Suprapubic skin (tissue), 3 donors: ENCODE results near the gene PRKACA.

Experiments used
- POLR2AphosphoS5 ChIP-seq, 3 donors: sonication (generic); formaldehyde crosslinking; IDR thresholded peaks; one replicate each; pipeline ENCODE4 v1.6.1; 2017; ENCODE audit warnings: antibody characterized with exemption in 3 of 3
- TF ChIP-seq, protein P1 (sequence below), 2 donors: fragments of 200-600 bp in 1 of 2; fragments of 450-650 bp in 1 of 2; sonication (generic) in 1 of 2; IDR thresholded peaks; one replicate each; pipeline ENCODE4 v1.5.1; 2016 to 2019; ENCODE audit warnings: antibody characterized with exemption in 2 of 2, mild to moderate bottlenecking in 1 of 2, moderate library complexity in 1 of 2

DNA sequence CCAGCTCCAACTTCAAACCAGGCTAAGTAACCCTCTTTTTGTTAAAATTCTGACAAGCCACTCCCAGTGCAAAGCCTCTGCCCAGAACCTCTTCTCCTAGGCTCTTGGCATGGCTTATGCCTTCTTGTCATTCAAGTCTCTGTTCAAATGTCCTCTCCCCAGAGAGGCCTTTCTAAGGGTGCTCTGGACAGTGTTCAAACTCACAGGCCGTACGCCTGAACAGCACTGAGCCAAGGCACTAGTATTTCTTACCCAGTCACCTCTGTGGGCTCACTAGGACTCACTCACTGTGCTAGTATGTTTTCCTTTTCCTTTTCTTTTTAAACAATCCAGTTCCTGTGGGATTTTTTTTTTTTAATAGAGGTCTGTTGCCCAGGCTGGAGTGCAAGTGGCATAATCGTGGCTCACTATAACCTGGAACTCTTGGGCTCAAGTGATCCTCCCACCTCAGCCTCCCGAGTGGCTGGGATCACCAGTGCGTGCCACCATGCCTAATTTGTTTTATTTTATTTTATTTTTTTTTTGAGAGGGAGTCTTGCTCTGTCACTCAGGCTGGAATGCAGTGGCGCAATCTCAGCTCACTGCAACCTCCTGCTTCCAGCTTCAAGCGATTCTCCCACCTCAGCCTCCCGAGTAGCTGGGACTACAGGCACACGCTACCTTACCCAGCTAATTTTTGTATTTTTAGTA lies 21.2 kb upstream of the PRKACA start:
- TF ChIP-seq, protein P1, sequence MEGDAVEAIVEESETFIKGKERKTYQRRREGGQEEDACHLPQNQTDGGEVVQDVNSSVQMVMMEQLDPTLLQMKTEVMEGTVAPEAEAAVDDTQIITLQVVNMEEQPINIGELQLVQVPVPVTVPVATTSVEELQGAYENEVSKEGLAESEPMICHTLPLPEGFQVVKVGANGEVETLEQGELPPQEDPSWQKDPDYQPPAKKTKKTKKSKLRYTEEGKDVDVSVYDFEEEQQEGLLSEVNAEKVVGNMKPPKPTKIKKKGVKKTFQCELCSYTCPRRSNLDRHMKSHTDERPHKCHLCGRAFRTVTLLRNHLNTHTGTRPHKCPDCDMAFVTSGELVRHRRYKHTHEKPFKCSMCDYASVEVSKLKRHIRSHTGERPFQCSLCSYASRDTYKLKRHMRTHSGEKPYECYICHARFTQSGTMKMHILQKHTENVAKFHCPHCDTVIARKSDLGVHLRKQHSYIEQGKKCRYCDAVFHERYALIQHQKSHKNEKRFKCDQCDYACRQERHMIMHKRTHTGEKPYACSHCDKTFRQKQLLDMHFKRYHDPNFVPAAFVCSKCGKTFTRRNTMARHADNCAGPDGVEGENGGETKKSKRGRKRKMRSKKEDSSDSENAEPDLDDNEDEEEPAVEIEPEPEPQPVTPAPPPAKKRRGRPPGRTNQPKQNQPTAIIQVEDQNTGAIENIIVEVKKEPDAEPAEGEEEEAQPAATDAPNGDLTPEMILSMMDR (IDR thresholded peaks at IDR 0.05): no peak
- TF ChIP-seq POLR2AphosphoS5 (IDR thresholded peaks at IDR 0.05): no peak
